Measurements from ENCODE around the gene ATOH1.

Gene ATOH1

DNA sequence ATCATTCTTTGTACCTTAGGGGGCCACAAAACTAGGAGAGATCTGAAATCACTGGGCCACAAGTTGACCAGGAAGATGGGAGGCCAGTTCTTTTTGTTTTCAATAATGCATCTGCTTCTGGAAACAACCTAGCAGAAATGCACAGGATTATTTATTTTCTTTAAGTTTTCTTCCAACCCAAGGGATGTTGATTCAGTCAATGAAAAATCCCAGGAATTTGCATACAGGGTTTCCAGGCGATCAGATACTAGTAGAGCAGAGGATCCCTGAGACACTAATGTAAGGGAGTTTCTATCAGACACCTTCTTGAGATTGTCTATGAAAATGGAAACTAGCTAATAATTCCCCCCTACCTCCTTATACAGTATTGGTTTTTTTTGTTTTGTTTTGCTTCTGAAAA is 7.4 kb downstream of the ATOH1 start:
- DNase-seq (ENCODE audit: low spot score) = no peak

GRCh38 chr4:93839704-93840103 is 11.2 kb downstream of the ATOH1 start:
- no peak for DNase-seq (ENCODE audit: low spot score)

DNA sequence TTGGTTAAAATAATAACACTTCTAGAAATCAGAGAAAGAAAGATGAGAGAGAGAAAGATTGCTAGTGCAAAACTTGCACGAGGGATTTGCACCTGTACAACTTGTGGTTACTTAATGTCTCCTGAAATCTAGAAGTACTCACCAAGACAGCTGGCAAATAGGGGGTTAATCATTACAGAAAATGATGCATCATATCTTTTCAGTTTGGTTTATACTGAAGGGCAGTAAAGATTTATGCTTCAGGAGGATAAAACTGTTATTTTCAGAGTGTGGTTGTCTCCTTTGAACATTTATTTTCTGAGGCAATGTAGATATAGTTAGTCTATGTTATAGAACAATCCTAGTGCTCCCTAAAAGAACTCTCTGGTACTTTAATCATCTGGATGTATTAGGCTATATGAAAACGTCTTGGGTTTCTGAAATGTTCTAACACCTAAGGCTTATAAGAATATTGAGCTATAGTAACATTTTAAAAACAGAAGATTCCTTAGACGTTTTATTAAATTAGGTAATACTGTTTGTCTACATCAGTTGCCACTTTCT is 13.3 kb downstream of the ATOH1 start:
- no peak for DNase-seq (ENCODE audit: low spot score)

- no peak for DNase-seq (ENCODE audit: low spot score)
Measured at GRCh38 chr4:93842601-93843252, 14.2 kb downstream of the ATOH1 start.

GRCh38 chr4:93843772-93844171 is 15.2 kb downstream of the ATOH1 start:
- no peak for DNase-seq (ENCODE audit: low spot score)

- DNase-seq (ENCODE audit: low spot score) = no peak
Measured at GRCh38 chr4:93852680-93853079, 24.1 kb downstream of the ATOH1 start.

- DNase-seq (ENCODE audit: low spot score) = no peak
Measured at GRCh38 chr4:93855926-93856325, 27.4 kb downstream of the ATOH1 start.

GRCh38 chr4:93865650-93866049 is 37.1 kb downstream of the ATOH1 start:
- no peak for DNase-seq (ENCODE audit: low spot score)

GRCh38 chr4:93867416-93868001 is 39.0 kb downstream of the ATOH1 start:
- no peak for DNase-seq (ENCODE audit: low spot score)

- no peak for DNase-seq (ENCODE audit: low spot score)
Measured at GRCh38 chr4:93870876-93871458, 42.4 kb downstream of the ATOH1 start.

- no peak for DNase-seq (ENCODE audit: low spot score)
Measured at GRCh38 chr4:93876754-93877153, 48.2 kb downstream of the ATOH1 start.

GRCh38 chr4:93878566-93878965 is 50.0 kb downstream of the ATOH1 start:
- DNase-seq (ENCODE audit: low spot score) = no peak

GRCh38 chr4:93879919-93880318 is 51.4 kb downstream of the ATOH1 start:
- no peak for DNase-seq (ENCODE audit: low spot score)
